Karpas-422 (cell line): ENCODE results near the gene MMP2. TPM values are rescaled to one million over a fixed set of nuclear protein-coding genes. Genes with fewer than 3 reads are reported as not detected.

Experiments used
- DNase-seq: peaks from one replicate; pipeline ENCODE4 v3.0.0-alpha.2; 2015
- H2AFZ ChIP-seq: fragments of 200-600 bp; sonication (generic); 2 replicates; pipeline ENCODE4 v1.6.1; 2014; ENCODE audit warnings: antibody characterized with exemption, low read length, mixed read lengths
- H3K27ac ChIP-seq: fragments of 200-600 bp; sonication (generic); 2 replicates; pipeline ENCODE4 v1.5.1; 2014; ENCODE audit warnings: mild to moderate bottlenecking, low read length, moderate library complexity
- H3K27me3 ChIP-seq: fragments of 200-600 bp; sonication (generic); 2 replicates; pipeline ENCODE4 v1.6.1; 2014; ENCODE audit warnings: low read length, mixed read lengths
- H3K36me3 ChIP-seq: fragments of 200-600 bp; sonication (generic); 2 replicates; pipeline ENCODE4 v1.6.1; 2014; ENCODE audit warnings: low read length, mixed read lengths; ENCODE audit not compliant: insufficient read depth
- H3K4me1 ChIP-seq: fragments of 200-600 bp; sonication (generic); 2 replicates; pipeline ENCODE4 v1.6.1; 2014; ENCODE audit warnings: mild to moderate bottlenecking, low read length, mixed read lengths
- H3K4me2 ChIP-seq: fragments of 200-600 bp; sonication (generic); 2 replicates; pipeline ENCODE4 v1.6.1; 2014; ENCODE audit warnings: low read length, low read depth, mild to moderate bottlenecking; ENCODE audit not compliant: poor library complexity, severe bottlenecking
- H3K4me3 ChIP-seq: fragments of 200-600 bp; sonication (generic); 2 replicates; pipeline ENCODE4 v1.5.1; 2014; ENCODE audit warnings: mild to moderate bottlenecking, antibody characterized with exemption, low read length, mixed read lengths
- H3K79me2 ChIP-seq: fragments of 200-600 bp; sonication (generic); 2 replicates; pipeline ENCODE4 v1.6.1; 2014; ENCODE audit warnings: mild to moderate bottlenecking, low read length, mixed read lengths
- H3K9ac ChIP-seq: fragments of 200-600 bp; sonication (generic); 2 replicates; pipeline ENCODE4 v1.6.0; 2014; ENCODE audit warnings: low read length
- H3K9me2 ChIP-seq: fragments of 200-600 bp; sonication (generic), shearing (Covaris generic); replicated peaks from 2 replicates; pipeline ENCODE4 v1.6.0; 2014; ENCODE audit warnings: mild to moderate bottlenecking, low read length, moderate library complexity; ENCODE audit not compliant: insufficient read depth
- H3K9me3 ChIP-seq: fragments of 300-700, 200-600 bp; sonication (generic); 2 replicates; pipeline ENCODE4 v1.6.1; 2014; ENCODE audit warnings: low read length, mixed read lengths
- H4K20me1 ChIP-seq: fragments of 200-600 bp; sonication (generic); 2 replicates; pipeline ENCODE4 v1.6.1; 2014; ENCODE audit warnings: mild to moderate bottlenecking, antibody characterized with exemption, low read length, low read depth; ENCODE audit not compliant: insufficient read depth
- total RNA-seq: library from RNA; depleted of rRNA; stranded (reverse); fragments of >200 nt; shearing (Covaris generic); gene quantifications from 2 replicates; pipeline ENCODE4 v1.2.3, GENCODE V29; 2014; ENCODE audit warnings: low replicate concordance

The MMP2 gene
- total RNA-seq, 1 experiment from 2014 or later, result not detected

DNA sequence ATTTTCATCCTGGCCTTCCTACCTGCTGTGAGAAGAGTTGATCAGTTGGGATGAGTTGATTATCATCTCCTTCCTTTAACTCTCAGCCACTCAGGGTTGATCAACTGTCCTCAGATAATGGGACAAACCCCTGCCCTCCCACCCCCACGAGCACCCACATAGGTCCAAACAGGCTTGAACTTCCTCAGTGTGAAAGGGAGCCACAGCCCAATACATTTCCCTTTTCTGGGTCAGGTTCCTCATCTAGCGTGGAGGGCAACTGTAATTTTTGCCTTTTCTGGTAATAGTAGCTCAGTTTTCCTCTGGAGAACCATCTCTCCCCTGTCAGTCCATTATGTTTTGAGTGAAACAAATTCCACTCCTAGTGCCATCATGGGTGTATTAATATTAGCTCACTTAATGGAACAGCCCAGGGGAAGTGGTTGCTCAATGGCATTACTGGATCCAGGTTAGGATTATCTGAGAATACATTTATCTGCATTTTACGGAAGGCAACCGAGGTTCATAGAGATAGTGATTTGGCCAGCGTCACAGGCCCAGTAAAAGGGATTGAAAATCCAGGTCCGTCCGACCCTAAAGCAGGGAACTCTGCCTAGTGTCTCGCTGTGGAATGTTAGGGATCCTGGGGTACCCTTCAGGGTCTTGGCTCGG is 29.4 kb downstream of the MMP2 start:
- H3K36me3 ChIP-seq, result no peaks in the 10 kb centered on the region
- no peak overlapping the region for H3K4me3 ChIP-seq
- H3K9ac ChIP-seq, result no peak overlapping the region
- no peaks in the 10 kb centered on the region for H3K4me1 ChIP-seq
- no peaks in the 10 kb centered on the region for H4K20me1 ChIP-seq
- H3K9me2 ChIP-seq, result no peaks in the 10 kb centered on the region
- H3K27me3 ChIP-seq, result no peaks in the 10 kb centered on the region
- no peaks in the 10 kb centered on the region for H3K79me2 ChIP-seq
- H2AFZ ChIP-seq, result no peak overlapping the region
- H3K4me2 ChIP-seq, result no peak overlapping the region
- no peak overlapping the region for H3K27ac ChIP-seq
- no peaks in the 10 kb centered on the region for H3K9me3 ChIP-seq
- DNase-seq, result no peak

DNA sequence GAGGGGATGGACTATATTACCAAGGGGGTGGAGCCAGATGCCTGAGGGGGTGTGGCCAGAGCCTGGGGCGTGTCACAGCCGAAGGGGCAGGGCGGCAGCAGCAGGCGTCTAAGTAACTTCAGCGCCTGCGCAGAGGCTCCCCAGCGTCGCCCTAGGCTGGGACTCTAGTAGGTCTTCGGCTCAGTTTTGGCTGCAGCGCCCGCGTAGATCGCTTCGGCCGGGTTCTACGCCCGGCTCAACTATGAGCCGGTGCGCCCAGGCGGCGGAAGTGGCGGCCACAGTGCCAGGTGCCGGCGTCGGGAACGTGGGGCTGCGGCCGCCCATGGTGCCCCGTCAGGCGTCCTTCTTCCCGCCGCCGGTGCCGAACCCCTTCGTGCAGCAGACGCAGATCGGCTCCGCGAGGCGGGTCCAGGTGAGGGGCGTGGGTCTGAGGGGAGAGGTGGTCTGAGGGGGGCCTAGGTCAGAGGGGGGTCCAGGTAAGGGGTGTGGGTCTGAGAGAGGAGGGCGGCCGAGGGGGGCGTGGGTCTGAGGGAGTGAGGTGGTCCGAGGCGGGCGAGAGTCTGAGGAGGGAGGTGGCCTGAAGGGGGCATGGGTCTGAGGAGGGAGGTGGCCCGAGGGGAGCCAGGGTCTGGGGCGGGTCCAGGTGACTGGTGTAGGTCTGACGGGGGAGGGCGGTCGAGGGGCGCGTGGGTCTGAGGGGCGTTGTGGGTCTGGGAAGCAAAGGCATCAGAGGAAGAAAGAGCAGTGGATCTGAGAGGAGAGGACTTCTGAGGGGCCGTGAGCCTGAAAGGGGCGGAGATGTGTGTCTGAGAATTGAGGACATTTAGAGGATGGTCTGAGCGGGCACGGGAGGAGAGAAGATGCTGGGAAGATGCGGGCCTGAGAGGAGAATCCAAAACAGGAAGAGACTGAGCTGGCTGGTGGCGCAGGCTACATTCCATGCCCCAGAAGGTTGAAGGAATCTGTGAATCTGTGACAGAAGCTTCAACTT is 30.2 kb downstream of the MMP2 start, which contains the start of gene LPCAT2:
Gene LPCAT2 (plus strand): TSS at position 132 of the 991 bp plus-strand sequence. CDS start 110 bp downstream, at position 242.
- Histone ChIP-seq H3K27me3 (no peaks in the 10 kb centered on the region), H3K9me3 (no peaks in the 10 kb centered on the region), H3K36me3 (no peaks in the 10 kb centered on the region), H3K4me2 (no peak within 1 kb of the TSS), H3K79me2 (no peaks in the 10 kb centered on the region), H2AFZ (no peak within 1 kb of the TSS), H3K9ac (no peak within 1 kb of the TSS), H3K4me3 (no peak within 1 kb of the TSS), H3K9me2 (no peaks in the 10 kb centered on the region), H3K4me1 (no peaks in the 10 kb centered on the region), H4K20me1 (no peaks in the 10 kb centered on the region), H3K27ac (no peak within 1 kb of the TSS)
- no peak for DNase-seq

DNA sequence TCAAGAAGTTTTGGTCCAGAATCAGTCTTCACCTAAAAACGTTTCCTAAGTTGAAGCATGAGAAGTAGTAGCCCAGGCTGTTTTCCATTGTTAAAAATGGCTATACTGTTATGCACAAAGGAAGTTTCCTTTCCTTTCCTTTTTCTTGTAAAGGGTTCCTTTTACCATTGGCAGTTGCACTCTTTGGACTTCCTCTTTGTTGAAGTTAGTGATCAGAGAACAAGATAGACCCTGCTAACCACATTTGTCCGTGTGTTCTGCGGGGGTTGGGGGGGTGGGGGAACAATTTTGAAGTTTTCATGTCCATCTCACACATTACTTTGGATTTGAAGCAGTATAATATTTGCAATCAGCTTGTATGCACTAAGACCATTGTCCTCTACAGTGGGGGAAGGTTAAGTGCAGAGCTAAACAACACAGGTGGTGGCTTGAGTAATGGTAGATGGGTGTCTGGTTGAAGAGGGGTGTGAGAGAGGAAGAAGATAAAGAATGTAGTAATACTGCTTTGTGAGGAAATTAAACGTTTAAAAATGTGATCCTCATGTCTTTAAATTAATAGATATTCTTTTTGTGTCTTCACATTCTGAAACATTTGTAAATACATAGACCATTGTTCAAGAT is 31.3 kb downstream of the MMP2 start:
- no peaks in the 10 kb centered on the region for H3K27me3 ChIP-seq
- H3K9me3 ChIP-seq, result no peaks in the 10 kb centered on the region
- DNase-seq, result no peak
- H3K27ac ChIP-seq, result no peak overlapping the region
- H3K79me2 ChIP-seq, result no peaks in the 10 kb centered on the region
- no peak overlapping the region for H3K9ac ChIP-seq
- H3K4me1 ChIP-seq, result no peaks in the 10 kb centered on the region
- no peak overlapping the region for H2AFZ ChIP-seq
- H3K4me3 ChIP-seq, result no peak overlapping the region
- no peaks in the 10 kb centered on the region for H3K9me2 ChIP-seq
- H4K20me1 ChIP-seq, result no peaks in the 10 kb centered on the region
- no peaks in the 10 kb centered on the region for H3K36me3 ChIP-seq
- no peak overlapping the region for H3K4me2 ChIP-seq

DNA sequence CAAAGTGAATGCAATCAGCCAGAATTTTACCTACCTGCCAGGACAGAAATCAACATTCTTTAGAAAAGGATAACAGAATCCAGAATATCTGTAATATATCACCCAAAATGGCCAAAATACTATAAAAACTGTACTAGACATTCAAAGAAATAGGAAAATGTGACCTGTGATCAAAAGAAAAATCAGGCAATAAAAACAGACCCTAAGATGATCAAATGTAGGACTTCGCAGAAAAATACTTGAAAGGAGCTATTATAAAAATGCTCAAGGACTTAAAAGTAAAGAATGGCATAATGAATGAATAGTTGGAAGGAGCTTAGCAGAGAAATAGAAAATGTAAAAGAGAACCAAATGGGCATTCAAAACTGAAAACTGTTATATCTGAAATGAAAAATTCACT is 33.9 kb downstream of the MMP2 start:
- Histone ChIP-seq H3K27ac (no peak overlapping the region), H3K9ac (no peak overlapping the region), H4K20me1 (no peaks in the 10 kb centered on the region), H3K79me2 (no peaks in the 10 kb centered on the region), H2AFZ (no peak overlapping the region), H3K9me3 (no peaks in the 10 kb centered on the region), H3K9me2 (no peaks in the 10 kb centered on the region), H3K4me1 (no peaks in the 10 kb centered on the region), H3K27me3 (no peaks in the 10 kb centered on the region), H3K4me3 (no peak overlapping the region), H3K4me2 (no peak overlapping the region), H3K36me3 (no peaks in the 10 kb centered on the region)
- no peak for DNase-seq

DNA sequence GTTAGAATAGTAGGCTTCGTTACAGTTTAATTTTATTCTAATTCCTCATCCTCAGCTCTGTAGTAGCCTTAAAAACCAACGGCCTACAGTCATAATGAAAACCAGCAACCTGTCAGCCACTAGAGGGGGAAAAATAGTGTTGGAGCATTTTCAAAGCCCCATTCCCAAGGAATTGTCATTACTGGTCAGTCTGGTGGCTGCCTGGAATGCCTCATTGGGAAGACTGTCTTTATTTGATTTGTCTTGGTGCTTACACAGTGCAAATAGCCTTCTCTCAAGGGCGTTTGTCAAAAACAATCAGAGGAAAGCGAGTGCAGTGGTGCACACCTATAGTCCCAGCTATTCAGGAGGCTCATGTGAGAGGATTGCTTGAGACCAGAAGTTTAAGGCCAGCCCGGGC is 34.6 kb downstream of the MMP2 start:
- Histone ChIP-seq H3K9me3 (no peaks in the 10 kb centered on the region), H3K27ac (no peak overlapping the region), H4K20me1 (no peaks in the 10 kb centered on the region), H3K79me2 (no peaks in the 10 kb centered on the region), H3K9ac (no peak overlapping the region), H3K36me3 (no peaks in the 10 kb centered on the region), H3K4me2 (no peak overlapping the region), H3K9me2 (no peaks in the 10 kb centered on the region), H3K4me1 (no peaks in the 10 kb centered on the region), H2AFZ (no peak overlapping the region), H3K27me3 (no peaks in the 10 kb centered on the region), H3K4me3 (no peak overlapping the region)
- DNase-seq, result no peak

DNA sequence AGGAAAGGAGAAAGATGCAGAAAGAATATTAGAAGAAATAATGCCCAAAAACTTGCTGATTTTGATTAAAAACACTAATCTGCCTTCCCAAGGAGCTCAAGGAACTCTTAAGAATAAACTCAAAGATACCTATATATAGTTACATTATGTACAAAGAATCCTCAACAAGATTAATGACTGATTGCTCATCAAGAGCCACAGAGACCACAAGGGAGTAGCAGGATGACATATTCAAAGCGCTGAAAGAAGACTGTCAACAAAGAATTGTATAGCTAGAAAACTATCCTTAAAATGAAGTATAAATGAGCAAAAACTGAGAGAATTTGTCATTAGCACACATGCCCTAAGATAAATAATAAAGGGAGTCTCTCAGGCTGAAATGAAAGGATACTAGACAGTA is 36.1 kb downstream of the MMP2 start:
- Histone ChIP-seq H3K9me2 (no peaks in the 10 kb centered on the region), H3K4me1 (no peaks in the 10 kb centered on the region), H3K9ac (no peak overlapping the region), H3K79me2 (no peaks in the 10 kb centered on the region), H4K20me1 (no peaks in the 10 kb centered on the region), H2AFZ (no peak overlapping the region), H3K9me3 (no peaks in the 10 kb centered on the region), H3K36me3 (no peaks in the 10 kb centered on the region), H3K4me3 (no peak overlapping the region), H3K4me2 (no peak overlapping the region), H3K27me3 (no peaks in the 10 kb centered on the region), H3K27ac (no peak overlapping the region)
- no peak for DNase-seq

DNA sequence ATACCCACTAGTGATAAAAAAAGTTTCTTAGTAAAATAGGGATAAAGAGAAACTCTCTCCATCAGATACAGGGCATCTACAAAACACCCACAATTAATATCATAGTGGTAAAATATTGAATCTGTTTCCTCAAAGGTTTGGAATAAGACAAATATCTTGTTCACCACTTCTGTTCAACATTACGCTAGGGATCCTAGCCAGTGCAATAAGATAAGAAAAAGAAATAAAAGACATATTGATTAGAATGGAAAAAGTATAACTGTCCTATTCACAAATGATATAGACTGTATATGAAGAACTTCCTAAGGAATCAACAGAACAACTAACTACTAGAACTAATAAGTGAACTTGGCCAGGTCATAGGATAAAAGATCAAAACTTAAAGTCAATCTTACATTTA is 42.8 kb downstream of the MMP2 start:
- Histone ChIP-seq H3K9me3 (no peaks in the 10 kb centered on the region), H3K36me3 (no peaks in the 10 kb centered on the region), H4K20me1 (no peaks in the 10 kb centered on the region), H3K4me3 (no peak overlapping the region), H3K4me2 (no peak overlapping the region), H3K27ac (no peak overlapping the region), H3K27me3 (no peaks in the 10 kb centered on the region), H3K9me2 (no peaks in the 10 kb centered on the region), H3K79me2 (no peaks in the 10 kb centered on the region), H3K9ac (no peak overlapping the region), H2AFZ (no peak overlapping the region), H3K4me1 (no peaks in the 10 kb centered on the region)
- no peak for DNase-seq

DNA sequence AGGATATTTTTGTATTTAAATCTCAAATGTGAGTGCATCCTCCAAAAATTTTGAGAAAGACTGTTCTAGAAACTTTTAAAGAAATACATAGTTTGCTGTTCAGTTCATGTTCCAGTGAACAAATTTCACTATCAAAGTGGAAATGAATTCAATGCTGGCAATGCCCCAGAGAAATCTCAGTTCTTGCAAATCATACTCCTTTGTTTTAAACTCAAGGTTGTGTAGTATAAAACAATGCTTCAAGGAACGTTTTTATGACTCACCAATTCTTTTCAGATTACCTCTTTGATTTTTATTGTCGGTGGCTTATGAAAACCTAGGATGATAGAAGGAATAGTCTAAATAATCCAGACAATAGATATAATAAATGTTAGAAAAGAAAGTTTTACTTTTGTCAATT is 47.4 kb downstream of the MMP2 start:
- H4K20me1 ChIP-seq, result no peaks in the 10 kb centered on the region
- H3K27me3 ChIP-seq, result no peaks in the 10 kb centered on the region
- H2AFZ ChIP-seq, result no peak overlapping the region
- no peaks in the 10 kb centered on the region for H3K79me2 ChIP-seq
- H3K4me1 ChIP-seq, result no peaks in the 10 kb centered on the region
- H3K9me3 ChIP-seq, result no peaks in the 10 kb centered on the region
- no peaks in the 10 kb centered on the region for H3K9me2 ChIP-seq
- H3K9ac ChIP-seq, result no peak overlapping the region
- H3K27ac ChIP-seq, result no peak overlapping the region
- no peaks in the 10 kb centered on the region for H3K36me3 ChIP-seq
- H3K4me2 ChIP-seq, result no peak overlapping the region
- no peak overlapping the region for H3K4me3 ChIP-seq
- no peak for DNase-seq
